HEK293 (cell line): ENCODE results near the gene RSPH9.
A peak's percentile ranks its signal among the peaks of the same experiment; 100 is the strongest.

Experiments
- CTCF ChIP-seq: fragments of 450-650 bp; formaldehyde crosslinking; IDR thresholded peaks from 2 replicates; pipeline ENCODE4 v1.5.1; 2016; ENCODE audit warnings: missing biosample characterization, missing genetic modification characterization
- KLF10 ChIP-seq: fragments of 450-650 bp; IDR thresholded peaks from 2 replicates; pipeline ENCODE4 v1.5.1; 2018; ENCODE audit warnings: missing biosample characterization, mild to moderate bottlenecking, missing genetic modification characterization
- REPIN1 ChIP-seq: fragments of 450-650 bp; formaldehyde crosslinking; IDR thresholded peaks from 2 replicates; pipeline ENCODE4 v1.5.1; 2017; ENCODE audit warnings: missing biosample characterization, missing genetic modification characterization, low read depth
- SCRT2 ChIP-seq: fragments of 450-650 bp; formaldehyde crosslinking; IDR thresholded peaks from 2 replicates; pipeline ENCODE4 v1.5.1; 2016; ENCODE audit warnings: missing biosample characterization, missing genetic modification characterization
- YY2 ChIP-seq: fragments of 450-650 bp; formaldehyde crosslinking; IDR thresholded peaks from 2 replicates; pipeline ENCODE4 v1.5.1; 2016; ENCODE audit warnings: missing biosample characterization, missing genetic modification characterization
- ZBTB1 ChIP-seq: fragments of 450-650 bp; formaldehyde crosslinking; IDR thresholded peaks from 2 replicates; pipeline ENCODE4 v1.5.1; 2016; ENCODE audit warnings: missing biosample characterization, missing genetic modification characterization
- ZBTB21 ChIP-seq: fragments of 450-650 bp; formaldehyde crosslinking; IDR thresholded peaks from 2 replicates; pipeline ENCODE4 v1.5.1; 2017; ENCODE audit warnings: missing biosample characterization, missing genetic modification characterization
- ZEB2 ChIP-seq: fragments of 450-650 bp; formaldehyde crosslinking; IDR thresholded peaks from 2 replicates; pipeline ENCODE4 v1.5.1; 2016; ENCODE audit warnings: missing biosample characterization, missing genetic modification characterization
- ZIC2 ChIP-seq: fragments of 450-650 bp; formaldehyde crosslinking; IDR thresholded peaks from 2 replicates; pipeline ENCODE4 v1.5.1; 2016; ENCODE audit warnings: missing biosample characterization, missing genetic modification characterization
- ZNF112 ChIP-seq: fragments of 450-650 bp; formaldehyde crosslinking; IDR thresholded peaks from 2 replicates; pipeline ENCODE4 v1.5.0; 2017; ENCODE audit warnings: missing biosample characterization, missing genetic modification characterization
- ZNF138 ChIP-seq: fragments of 450-650 bp; formaldehyde crosslinking; IDR thresholded peaks from 2 replicates; pipeline ENCODE4 v1.5.1; 2016; ENCODE audit warnings: missing biosample characterization, missing genetic modification characterization, borderline replicate concordance
- ZNF16 ChIP-seq: fragments of 450-650 bp; formaldehyde crosslinking; IDR thresholded peaks from 2 replicates; pipeline ENCODE4 v1.5.1; 2016; ENCODE audit warnings: low read depth, missing biosample characterization, missing genetic modification characterization
- ZNF184 ChIP-seq: fragments of 450-650 bp; IDR thresholded peaks from 2 replicates; pipeline ENCODE4 v1.5.1; 2018; ENCODE audit warnings: missing biosample characterization, mild to moderate bottlenecking, missing genetic modification characterization
- ZNF23 ChIP-seq: fragments of 450-650 bp; formaldehyde crosslinking; IDR thresholded peaks from 2 replicates; pipeline ENCODE4 v1.5.1; 2016; ENCODE audit warnings: missing biosample characterization, missing genetic modification characterization, borderline replicate concordance
- ZNF280C ChIP-seq: fragments of 450-650 bp; formaldehyde crosslinking; IDR thresholded peaks from 2 replicates; pipeline ENCODE4 v1.5.1; 2016; ENCODE audit warnings: missing biosample characterization, missing genetic modification characterization
- ZNF366 ChIP-seq: fragments of 450-650 bp; formaldehyde crosslinking; conservative IDR thresholded peaks from 2 replicates; pipeline ENCODE4 v1.5.1; 2016; ENCODE audit warnings: missing biosample characterization, missing genetic modification characterization
- ZNF394 ChIP-seq: fragments of 450-650 bp; formaldehyde crosslinking; IDR thresholded peaks from 2 replicates; pipeline ENCODE4 v1.5.1; 2016; ENCODE audit warnings: missing biosample characterization, missing genetic modification characterization, mild to moderate bottlenecking, moderate library complexity, borderline replicate concordance
- ZNF433 ChIP-seq: fragments of 450-650 bp; formaldehyde crosslinking; IDR thresholded peaks from 2 replicates; pipeline ENCODE4 v1.5.1; 2016; ENCODE audit warnings: missing biosample characterization, missing genetic modification characterization, low read depth
- ZNF449 ChIP-seq: fragments of 450-650 bp; formaldehyde crosslinking; IDR thresholded peaks from 2 replicates; pipeline ENCODE4 v1.5.1; 2017; ENCODE audit warnings: missing biosample characterization, mild to moderate bottlenecking, missing genetic modification characterization, moderate library complexity
- ZNF518A ChIP-seq: fragments of 450-650 bp; formaldehyde crosslinking; conservative IDR thresholded peaks from 2 replicates; pipeline ENCODE4 v1.5.1; 2016; ENCODE audit warnings: low read depth, missing biosample characterization, missing genetic modification characterization
- ZNF529 ChIP-seq: fragments of 450-650 bp; formaldehyde crosslinking; IDR thresholded peaks from 2 replicates; pipeline ENCODE4 v1.5.1; 2017; ENCODE audit warnings: missing genetic modification characterization, missing biosample characterization; ENCODE audit not compliant: insufficient replicate concordance
- ZNF639 ChIP-seq: fragments of 450-650 bp; formaldehyde crosslinking; IDR thresholded peaks from 2 replicates; pipeline ENCODE4 v1.5.1; 2016; ENCODE audit warnings: missing biosample characterization, missing genetic modification characterization
- ZNF664 ChIP-seq: fragments of 450-650 bp; formaldehyde crosslinking; IDR thresholded peaks from 2 replicates; pipeline ENCODE4 v1.5.1; 2016; ENCODE audit warnings: missing biosample characterization, missing genetic modification characterization
- ZNF670 ChIP-seq: fragments of 450-650 bp; formaldehyde crosslinking; IDR thresholded peaks from 2 replicates; pipeline ENCODE4 v1.5.1; 2016; ENCODE audit warnings: missing biosample characterization, missing genetic modification characterization, low read depth
- ZNF768 ChIP-seq: fragments of 450-650 bp; formaldehyde crosslinking; IDR thresholded peaks from 2 replicates; pipeline ENCODE4 v1.5.1; 2018; ENCODE audit warnings: missing biosample characterization, mild to moderate bottlenecking, missing genetic modification characterization
- ZSCAN4 ChIP-seq: fragments of 450-650 bp; formaldehyde crosslinking; IDR thresholded peaks from 2 replicates; pipeline ENCODE4 v1.5.1; 2017; ENCODE audit warnings: missing biosample characterization, missing genetic modification characterization

RSPH9 gene

GRCh38 chr6:43668151-43669028, 23.6 kb downstream of the RSPH9 start (continued):
- TF ChIP-seq ZBTB1 (no peak), ZNF366 (tag by site-specific recombination) (no peak; the same call in 1 of the 2 replicates), ZNF138 (tag by site-specific recombination) (no peak), ZNF518A (tag by site-specific recombination) (no peak), ZNF529 (tag by site-specific recombination) (no peak), KLF10 (tag by site-specific recombination) (no peak), SCRT2 (tag by site-specific recombination) (peak; percentile 78), ZIC2 (tag by site-specific recombination) (peak; percentile 97), ZBTB21 (no peak), ZNF394 (tag by site-specific recombination) (no peak; the same call in 1 of the 2 replicates), ZNF768 (tag by site-specific recombination) (no peak), ZNF449 (tag by site-specific recombination) (peak; percentile 67; the same call in 1 of the 2 replicates), ZNF433 (no peak), ZNF639 (no peak), ZNF664 (no peak), ZEB2 (tag by site-specific recombination) (peak; percentile 60), YY2 (tag by site-specific recombination) (no peak), CTCF (tag by site-specific recombination) (peak; percentile 97), ZNF23 (no peak), ZNF112 (tag by site-specific recombination) (no peak), REPIN1 (tag by site-specific recombination) (no peak), ZSCAN4 (no peak), ZNF16 (no peak), ZNF184 (tag by site-specific recombination) (no peak), ZNF670 (tag by site-specific recombination) (no peak), ZNF280C (no peak)
